Mesothelial cell of epicardium (in vitro differentiated cells): ENCODE data around the gene MINDY4. TPM values are rescaled to one million over a fixed set of nuclear protein-coding genes. Genes with fewer than 3 reads are reported as not detected.

Experiments
- DNase-seq, 2 experiments: peaks; one replicate each; pipeline ENCODE4 v3.0.0; 2021; ENCODE audit warnings: low spot score in 2 of 2; ENCODE audit not compliant: unreplicated experiment in 2 of 2
- H3K27ac Mint-ChIP-seq: 2 replicates; pipeline ENCODE4 v1.8.0; 2021; ENCODE audit warnings: mixed read lengths
- H3K27me3 Mint-ChIP-seq: 2 replicates; pipeline ENCODE4 v1.8.0; 2021; ENCODE audit warnings: low read depth, mixed read lengths
- H3K36me3 Mint-ChIP-seq: 2 replicates; pipeline ENCODE4 v1.8.0; 2021; ENCODE audit warnings: mixed read lengths
- H3K4me1 Mint-ChIP-seq: 2 replicates; pipeline ENCODE4 v1.8.0; 2021; ENCODE audit warnings: mixed read lengths
- H3K4me3 Mint-ChIP-seq: 2 replicates; pipeline ENCODE4 v1.8.0; 2021; ENCODE audit warnings: mild to moderate bottlenecking, moderate library complexity, mixed read lengths
- H3K9me3 Mint-ChIP-seq: 2 replicates; pipeline ENCODE4 v1.8.0; 2021; ENCODE audit warnings: mixed read lengths
- total RNA-seq: library from RNA; stranded (reverse); gene quantifications from 3 replicates; pipeline ENCODE4 v1.2.1, GENCODE V29; 2021
- TF ChIP-seq, protein P1 (sequence below): fragments of 200-600 bp; sonication (generic); IDR thresholded peaks from one replicate; pipeline ENCODE4 v1.5.0; 2021; ENCODE audit warnings: antibody characterized with exemption; ENCODE audit not compliant: unreplicated experiment

Gene MINDY4
- total RNA-seq, 1 donor from 2014 or later, result 10.8 TPM

- Mint-ChIP-seq H3K27ac (no peak overlapping the region), H3K4me3 (no peak overlapping the region), H3K4me1 (peaks cover 14% of the 10 kb centered on the region), H3K36me3 (no peaks in the 10 kb centered on the region), H3K27me3 (no peaks in the 10 kb centered on the region), H3K9me3 (peaks cover 6% of the 10 kb centered on the region)
- peak in 1 of 2 experiments; percentile 21 for DNase-seq
- TF ChIP-seq, protein P1, sequence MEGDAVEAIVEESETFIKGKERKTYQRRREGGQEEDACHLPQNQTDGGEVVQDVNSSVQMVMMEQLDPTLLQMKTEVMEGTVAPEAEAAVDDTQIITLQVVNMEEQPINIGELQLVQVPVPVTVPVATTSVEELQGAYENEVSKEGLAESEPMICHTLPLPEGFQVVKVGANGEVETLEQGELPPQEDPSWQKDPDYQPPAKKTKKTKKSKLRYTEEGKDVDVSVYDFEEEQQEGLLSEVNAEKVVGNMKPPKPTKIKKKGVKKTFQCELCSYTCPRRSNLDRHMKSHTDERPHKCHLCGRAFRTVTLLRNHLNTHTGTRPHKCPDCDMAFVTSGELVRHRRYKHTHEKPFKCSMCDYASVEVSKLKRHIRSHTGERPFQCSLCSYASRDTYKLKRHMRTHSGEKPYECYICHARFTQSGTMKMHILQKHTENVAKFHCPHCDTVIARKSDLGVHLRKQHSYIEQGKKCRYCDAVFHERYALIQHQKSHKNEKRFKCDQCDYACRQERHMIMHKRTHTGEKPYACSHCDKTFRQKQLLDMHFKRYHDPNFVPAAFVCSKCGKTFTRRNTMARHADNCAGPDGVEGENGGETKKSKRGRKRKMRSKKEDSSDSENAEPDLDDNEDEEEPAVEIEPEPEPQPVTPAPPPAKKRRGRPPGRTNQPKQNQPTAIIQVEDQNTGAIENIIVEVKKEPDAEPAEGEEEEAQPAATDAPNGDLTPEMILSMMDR, result no peak
Measured at GRCh38 chr7:30925913-30926312, 154.7 kb downstream of the MINDY4 start.

- TF ChIP-seq, protein P1, result no peak
- H3K27me3 Mint-ChIP-seq, result no peaks in the 10 kb centered on the region
- peaks cover 6% of the 10 kb centered on the region for H3K9me3 Mint-ChIP-seq
- peaks cover 13% of the 10 kb centered on the region for H3K4me1 Mint-ChIP-seq
- H3K27ac Mint-ChIP-seq, result no peak overlapping the region
- H3K4me3 Mint-ChIP-seq, result no peak overlapping the region
- H3K36me3 Mint-ChIP-seq, result no peaks in the 10 kb centered on the region
- DNase-seq, result peak in 1 of 2 experiments; percentile 24
Measured at GRCh38 chr7:30926313-30926712, 155.1 kb downstream of the MINDY4 start.

DNA sequence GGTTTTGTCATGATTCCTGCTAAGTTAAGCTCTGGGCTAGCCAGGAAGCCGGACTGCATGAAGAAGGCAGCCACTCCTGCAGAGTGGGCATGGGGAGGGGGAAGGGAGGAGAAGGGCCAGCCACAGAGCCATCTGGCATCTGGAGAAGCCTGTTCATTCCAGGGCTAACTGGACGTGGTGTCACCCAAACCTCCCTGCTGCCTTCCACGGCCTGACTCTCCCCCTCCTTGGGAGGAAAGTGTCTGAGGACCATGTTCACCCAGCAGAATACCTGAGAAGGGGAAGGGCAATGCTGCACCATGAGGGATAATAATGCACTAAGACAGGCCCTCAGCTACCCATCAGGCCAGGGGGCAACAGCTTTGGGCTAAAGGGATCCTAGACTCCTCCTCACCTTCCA, 155.8 kb downstream of the MINDY4 start:
- peaks cover 19% of the 10 kb centered on the region for H3K4me1 Mint-ChIP-seq
- TF ChIP-seq, protein P1, result no peak
- peaks cover 6% of the 10 kb centered on the region for H3K9me3 Mint-ChIP-seq
- no peak for DNase-seq
- no peak overlapping the region for H3K4me3 Mint-ChIP-seq
- no peak overlapping the region for H3K27ac Mint-ChIP-seq
- no peaks in the 10 kb centered on the region for H3K36me3 Mint-ChIP-seq
- no peaks in the 10 kb centered on the region for H3K27me3 Mint-ChIP-seq

DNA sequence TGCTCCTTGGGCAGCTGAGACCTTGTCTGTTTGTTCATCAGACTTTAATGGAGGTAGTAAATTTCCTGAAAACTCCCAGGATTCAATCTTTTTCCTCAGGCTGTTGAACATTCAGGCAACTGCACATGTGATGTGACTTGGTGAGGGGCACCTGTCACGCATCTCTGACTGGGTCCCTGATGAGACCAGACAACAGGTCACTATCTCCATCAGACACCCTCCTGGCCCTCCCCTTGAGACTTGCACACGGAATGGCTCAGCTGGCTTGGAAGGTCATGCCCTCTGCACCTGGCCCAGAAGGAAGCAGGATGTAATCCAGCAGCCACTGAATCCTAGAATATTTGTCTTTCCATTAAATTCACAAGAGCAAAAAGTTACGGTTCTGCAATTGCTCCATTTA, 156.3 kb downstream of the MINDY4 start:
- H3K4me3 Mint-ChIP-seq, result no peak overlapping the region
- TF ChIP-seq, protein P1, result no peak
- DNase-seq, result no peak
- H3K36me3 Mint-ChIP-seq, result no peaks in the 10 kb centered on the region
- peaks cover 23% of the 10 kb centered on the region for H3K4me1 Mint-ChIP-seq
- H3K9me3 Mint-ChIP-seq, result peaks cover 6% of the 10 kb centered on the region
- no peak overlapping the region for H3K27ac Mint-ChIP-seq
- no peaks in the 10 kb centered on the region for H3K27me3 Mint-ChIP-seq

GRCh38 chr7:30928254-30928872, 157.1 kb downstream of the MINDY4 start:
- Mint-ChIP-seq H3K4me1 (peaks cover 23% of the 10 kb centered on the region), H3K27me3 (no peaks in the 10 kb centered on the region), H3K9me3 (peaks cover 6% of the 10 kb centered on the region), H3K36me3 (no peaks in the 10 kb centered on the region), H3K4me3 (no peak overlapping the region), H3K27ac (no peak overlapping the region)
- DNase-seq, result peak in 1 of 2 experiments; percentile 33
- TF ChIP-seq, protein P1, result no peak
